Astrocyte (in vitro differentiated cells and primary cell): ENCODE data around the gene AKIP1. TPM values are rescaled to one million over a fixed set of nuclear protein-coding genes. Genes with fewer than 3 reads are reported as not detected.
A peak's percentile ranks its signal among the peaks of the same experiment; 100 is the strongest.

ENCODE experiments used
- DNase-seq: peaks from one replicate; pipeline ENCODE4 v3.0.0-alpha.2; 2010; ENCODE audit warnings: low read depth
- FAIRE-seq: peaks from 2 replicates; lab custom pipeline; 2011; peaks lifted over from hg19 to GRCh38; lab: Jason Lieb, UNC
- H2AFZ ChIP-seq: 2 replicates; pipeline ENCODE4 v1.6.0; 2012; ENCODE audit warnings: low read depth, low read length, inconsistent platforms
- H3K27ac ChIP-seq: 2 replicates; pipeline ENCODE4 v1.5.1; 2011; ENCODE audit warnings: low read depth, low read length, inconsistent platforms
- H3K27me3 ChIP-seq: 2 replicates; pipeline ENCODE4 v1.6.0; 2011; ENCODE audit warnings: low read length, inconsistent platforms; ENCODE audit not compliant: insufficient read depth
- H3K36me3 ChIP-seq: 2 replicates; pipeline ENCODE4 v1.5.1; 2011; ENCODE audit warnings: low read length, inconsistent platforms; ENCODE audit not compliant: insufficient read depth
- H3K4me1 ChIP-seq: 2 replicates; pipeline ENCODE4 v1.5.1; 2011; ENCODE audit warnings: low read length, inconsistent platforms; ENCODE audit not compliant: insufficient read depth
- H3K4me2 ChIP-seq: 2 replicates; pipeline ENCODE4 v1.6.0; 2012; ENCODE audit warnings: low read length, inconsistent platforms
- H3K4me3 ChIP-seq: 2 replicates; pipeline ENCODE4 v1.5.1; 2011; ENCODE audit warnings: low read depth, mild to moderate bottlenecking, low read length, inconsistent platforms; ENCODE audit not compliant: insufficient read depth
- H3K79me2 ChIP-seq: 2 replicates; pipeline ENCODE4 v1.6.0; 2012; ENCODE audit warnings: mild to moderate bottlenecking, low read length, inconsistent platforms; ENCODE audit not compliant: insufficient read depth
- H3K9ac ChIP-seq: 2 replicates; pipeline ENCODE4 v1.6.0; 2012; ENCODE audit warnings: mild to moderate bottlenecking, low read length, inconsistent platforms
- H3K9me3 ChIP-seq: 2 replicates; pipeline ENCODE4 v1.5.1; 2012; ENCODE audit warnings: low read depth, mild to moderate bottlenecking, low read length, inconsistent platforms; ENCODE audit not compliant: insufficient read depth
- H4K20me1 ChIP-seq: 2 replicates; pipeline ENCODE4 v1.6.0; 2012; ENCODE audit warnings: low read length, inconsistent platforms; ENCODE audit not compliant: insufficient read depth
- H3K27ac Mint-ChIP-seq: one replicate; pipeline ENCODE4 v1.8.0; 2021; ENCODE audit warnings: mild to moderate bottlenecking, mixed read lengths; ENCODE audit not compliant: unreplicated experiment
- H3K27me3 Mint-ChIP-seq: one replicate; pipeline ENCODE4 v1.8.0; 2021; ENCODE audit warnings: low read depth, mixed read lengths; ENCODE audit not compliant: unreplicated experiment
- H3K36me3 Mint-ChIP-seq: one replicate; pipeline ENCODE4 v1.8.0; 2021; ENCODE audit warnings: low read depth, mixed read lengths; ENCODE audit not compliant: unreplicated experiment
- H3K4me1 Mint-ChIP-seq: one replicate; pipeline ENCODE4 v1.8.0; 2021; ENCODE audit warnings: low read depth, mixed read lengths; ENCODE audit not compliant: unreplicated experiment
- H3K4me3 Mint-ChIP-seq: one replicate; pipeline ENCODE4 v1.8.0; 2021; ENCODE audit warnings: mild to moderate bottlenecking, moderate library complexity, mixed read lengths; ENCODE audit not compliant: unreplicated experiment
- H3K9me3 Mint-ChIP-seq: one replicate; pipeline ENCODE4 v1.8.0; 2021; ENCODE audit warnings: mild to moderate bottlenecking, mixed read lengths; ENCODE audit not compliant: unreplicated experiment
- CTCF ChIP-seq: IDR thresholded peaks from 2 replicates; pipeline ENCODE4 v1.5.1; 2011; ENCODE audit warnings: low read depth, mild to moderate bottlenecking, inconsistent platforms, low read length, moderate library complexity; ENCODE audit not compliant: insufficient read depth
- EZH2 ChIP-seq: IDR thresholded peaks from 2 replicates; pipeline ENCODE4 v1.6.1; 2012; ENCODE audit warnings: mild to moderate bottlenecking, low read length, inconsistent platforms; ENCODE audit not compliant: insufficient read depth
- total RNA-seq: library from RNA; stranded (reverse); gene quantifications from 2 replicates; pipeline ENCODE4 v1.2.1, GENCODE V29; 2021

Gene AKIP1
- total RNA-seq, 1 donor from 2014 or later, result 48.2 TPM

GRCh38 chr11:8917157-8917825, 6.3 kb downstream of the AKIP1 start:
- Histone ChIP-seq H3K27me3 (no peaks in the 10 kb centered on the region), H3K9me3 (no peaks in the 10 kb centered on the region), H2AFZ (no peak overlapping the region), H3K27ac (peak overlapping the region; percentile 75), H3K4me3 (peak overlapping the region; percentile 18), H3K79me2 (peaks cover 17% of the 10 kb centered on the region), H4K20me1 (peaks cover 5% of the 10 kb centered on the region), H3K4me2 (peak overlapping the region; percentile 77), H3K36me3 (peaks cover 32% of the 10 kb centered on the region), H3K4me1 (peaks cover 40% of the 10 kb centered on the region), H3K9ac (peak overlapping the region; percentile 56)
- peak overlapping the region; percentile 96 for H3K27ac Mint-ChIP-seq
- TF ChIP-seq EZH2 (no peak), CTCF (no peak)
- no peaks in the 10 kb centered on the region for H3K27me3 Mint-ChIP-seq
- H3K9me3 Mint-ChIP-seq, result no peaks in the 10 kb centered on the region
- H3K36me3 Mint-ChIP-seq, result peaks cover 14% of the 10 kb centered on the region
- DNase-seq, result peak; percentile 94
- H3K4me1 Mint-ChIP-seq, result peaks cover 51% of the 10 kb centered on the region
- peak; percentile 94 for FAIRE-seq
- H3K4me3 Mint-ChIP-seq, result peak overlapping the region; percentile 51

- H3K36me3 ChIP-seq, result peaks cover 32% of the 10 kb centered on the region
- no peak overlapping the region for H3K4me3 ChIP-seq
- TF ChIP-seq EZH2, result no peak
- no peak for TF ChIP-seq CTCF
- H2AFZ ChIP-seq, result no peak overlapping the region
- Mint-ChIP-seq H3K4me3 (no peak overlapping the region), H3K9me3 (no peaks in the 10 kb centered on the region), H3K27ac (no peak overlapping the region), H3K27me3 (no peaks in the 10 kb centered on the region), H3K4me1 (peaks cover 13% of the 10 kb centered on the region), H3K36me3 (peaks cover 26% of the 10 kb centered on the region)
- no peak overlapping the region for H3K27ac ChIP-seq
- no peak overlapping the region for H3K9ac ChIP-seq
- peaks cover 7% of the 10 kb centered on the region for H3K4me1 ChIP-seq
- no peak for FAIRE-seq
- no peaks in the 10 kb centered on the region for H3K27me3 ChIP-seq
- no peaks in the 10 kb centered on the region for H3K9me3 ChIP-seq
- DNase-seq, result no peak
- H4K20me1 ChIP-seq, result peaks cover 5% of the 10 kb centered on the region
- peaks cover 3% of the 10 kb centered on the region for H3K79me2 ChIP-seq
- H3K4me2 ChIP-seq, result no peak overlapping the region
Measured at GRCh38 chr11:8922691-8923090, 11.7 kb downstream of the AKIP1 start.

GRCh38 chr11:8925711-8926110, 14.7 kb downstream of the AKIP1 start:
- no peak for DNase-seq

More at GRCh38 chr11:8925711-8926110, 14.7 kb downstream of the AKIP1 start:
- H3K4me1 ChIP-seq, result no peaks in the 10 kb centered on the region
- H3K27me3 Mint-ChIP-seq, result no peaks in the 10 kb centered on the region
- H3K27me3 ChIP-seq, result no peaks in the 10 kb centered on the region
- no peaks in the 10 kb centered on the region for H3K9me3 ChIP-seq
- no peak overlapping the region for H3K9ac ChIP-seq
- H3K36me3 Mint-ChIP-seq, result peaks cover 22% of the 10 kb centered on the region
- no peak for FAIRE-seq
- no peaks in the 10 kb centered on the region for H4K20me1 ChIP-seq
- no peak overlapping the region for H3K27ac ChIP-seq
- H3K36me3 ChIP-seq, result peaks cover 8% of the 10 kb centered on the region
- no peak overlapping the region for H3K27ac Mint-ChIP-seq
- H3K4me3 ChIP-seq, result no peak overlapping the region
- no peak for TF ChIP-seq EZH2
- TF ChIP-seq CTCF, result no peak
- no peak overlapping the region for H3K4me2 ChIP-seq
- H3K4me1 Mint-ChIP-seq, result peaks cover 6% of the 10 kb centered on the region
- no peak overlapping the region for H3K4me3 Mint-ChIP-seq
- no peak overlapping the region for H2AFZ ChIP-seq
- H3K79me2 ChIP-seq, result no peaks in the 10 kb centered on the region
- no peaks in the 10 kb centered on the region for H3K9me3 Mint-ChIP-seq
